ENCODE results near the gene ANKRD16. TPM values are rescaled to one million over a fixed set of nuclear protein-coding genes. Genes with fewer than 3 reads are reported as not detected.

The ANKRD16 gene
- total and polyA plus RNA-seq, 2 of the 13 experiments (the other 11 are each of a cell fraction or from before 2014, with no cell fraction given): 8.0 to 11.4 TPM

GRCh38 chr10:5840314-5841307, 49.1 kb downstream of the ANKRD16 start (continued):
- TF ChIP-seq HMGXB4 (CRISPR knock-in tag; IDR thresholded peaks at IDR 0.05; ENCODE audit: borderline replicate concordance in 1 of 2, low read depth in 1 of 2) (peak; percentile 47 to 57; a peak in 3 of 4 replicates), THAP11 (CRISPR knock-in tag; IDR thresholded peaks at IDR 0.05) (0 out of 2 replicates have a peak, but pooled peaks have one; percentile 10), HES4 (CRISPR knock-in tag; IDR thresholded peaks at IDR 0.05; ENCODE audit: borderline replicate concordance) (no peak), RXRA (CRISPR knock-in tag; IDR thresholded peaks at IDR 0.05) (peak; percentile 17; the same call in 1 of the 2 replicates), RCOR2 (CRISPR knock-in tag; IDR thresholded peaks at IDR 0.05) (0 out of 2 replicates have a peak, but pooled peaks have one; percentile 28), ZNF225 (CRISPR knock-in tag; IDR thresholded peaks at IDR 0.05) (no peak), ZNF839 (CRISPR knock-in tag; IDR thresholded peaks at IDR 0.05; ENCODE audit: borderline replicate concordance) (0 out of 2 replicates have a peak, but pooled peaks have one; percentile 41), ZNF691 (CRISPR knock-in tag; IDR thresholded peaks at IDR 0.05; ENCODE audit: borderline replicate concordance, low read depth) (peak; percentile 42; the same call in 1 of the 2 replicates), REL (CRISPR knock-in tag; conservative IDR thresholded peaks at IDR 0.05) (peak; percentile 73; the same call in 1 of the 2 replicates), PCBP1 (IDR thresholded peaks at IDR 0.05; ENCODE audit: borderline replicate concordance, low read depth, low read length) (no peak), RARA (CRISPR knock-in tag; IDR thresholded peaks at IDR 0.05) (peak; percentile 46; the same call in 1 of the 2 replicates), SALL1 (CRISPR knock-in tag; IDR thresholded peaks at IDR 0.05) (peak; percentile 81), ZNF431 (CRISPR knock-in tag; IDR thresholded peaks at IDR 0.05; ENCODE audit: borderline replicate concordance, low read depth) (peak; percentile 78; the same call in 1 of the 2 replicates), MEF2D (CRISPR knock-in tag; IDR thresholded peaks at IDR 0.05) (peak; percentile 36; the same call in 1 of the 2 replicates), ZBTB42 (CRISPR knock-in tag; IDR thresholded peaks at IDR 0.05) (no peak), ZNF670 (CRISPR knock-in tag; IDR thresholded peaks at IDR 0.05; ENCODE audit: borderline replicate concordance) (no peak), SOX13 (IDR thresholded peaks at IDR 0.05) (no peak), SOX13 (CRISPR knock-in tag; conservative IDR thresholded peaks at IDR 0.05 in 1 of 2, IDR thresholded peaks at IDR 0.05 in 1 of 2) (peak in 1 of 2 experiments; percentile 65; a peak in 1 of 4 replicates), STAT5B (CRISPR knock-in tag; IDR thresholded peaks at IDR 0.05) (no peak)
- TF ChIP-seq, protein P1, sequence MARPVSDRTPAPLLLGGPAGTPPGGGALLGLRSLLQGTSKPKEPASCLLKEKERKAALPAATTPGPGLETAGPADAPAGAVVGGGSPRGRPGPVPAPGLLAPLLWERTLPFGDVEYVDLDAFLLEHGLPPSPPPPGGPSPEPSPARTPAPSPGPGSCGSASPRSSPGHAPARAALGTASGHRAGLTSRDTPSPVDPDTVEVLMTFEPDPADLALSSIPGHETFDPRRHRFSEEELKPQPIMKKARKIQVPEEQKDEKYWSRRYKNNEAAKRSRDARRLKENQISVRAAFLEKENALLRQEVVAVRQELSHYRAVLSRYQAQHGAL (CRISPR knock-in tag; IDR thresholded peaks at IDR 0.05; ENCODE audit: not compliant biosample characterization): no peak
- TF ChIP-seq, protein P2, sequence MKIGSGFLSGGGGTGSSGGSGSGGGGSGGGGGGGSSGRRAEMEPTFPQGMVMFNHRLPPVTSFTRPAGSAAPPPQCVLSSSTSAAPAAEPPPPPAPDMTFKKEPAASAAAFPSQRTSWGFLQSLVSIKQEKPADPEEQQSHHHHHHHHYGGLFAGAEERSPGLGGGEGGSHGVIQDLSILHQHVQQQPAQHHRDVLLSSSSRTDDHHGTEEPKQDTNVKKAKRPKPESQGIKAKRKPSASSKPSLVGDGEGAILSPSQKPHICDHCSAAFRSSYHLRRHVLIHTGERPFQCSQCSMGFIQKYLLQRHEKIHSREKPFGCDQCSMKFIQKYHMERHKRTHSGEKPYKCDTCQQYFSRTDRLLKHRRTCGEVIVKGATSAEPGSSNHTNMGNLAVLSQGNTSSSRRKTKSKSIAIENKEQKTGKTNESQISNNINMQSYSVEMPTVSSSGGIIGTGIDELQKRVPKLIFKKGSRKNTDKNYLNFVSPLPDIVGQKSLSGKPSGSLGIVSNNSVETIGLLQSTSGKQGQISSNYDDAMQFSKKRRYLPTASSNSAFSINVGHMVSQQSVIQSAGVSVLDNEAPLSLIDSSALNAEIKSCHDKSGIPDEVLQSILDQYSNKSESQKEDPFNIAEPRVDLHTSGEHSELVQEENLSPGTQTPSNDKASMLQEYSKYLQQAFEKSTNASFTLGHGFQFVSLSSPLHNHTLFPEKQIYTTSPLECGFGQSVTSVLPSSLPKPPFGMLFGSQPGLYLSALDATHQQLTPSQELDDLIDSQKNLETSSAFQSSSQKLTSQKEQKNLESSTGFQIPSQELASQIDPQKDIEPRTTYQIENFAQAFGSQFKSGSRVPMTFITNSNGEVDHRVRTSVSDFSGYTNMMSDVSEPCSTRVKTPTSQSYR (CRISPR knock-in tag; IDR thresholded peaks at IDR 0.05; ENCODE audit: borderline replicate concordance): peak; percentile 23; the same call in 1 of the 2 replicates
